ENCODE results near the gene NOB1.
A peak's percentile ranks its signal among the peaks of the same experiment; 100 is the strongest.

Gene NOB1

GRCh38 chr16:69712277-69712676 lies 42.4 kb downstream of the NOB1 start:
- DNase-seq (ENCODE audit: insufficient read length, low spot score) = no peak
- TF ChIP-seq POLR2A (IDR thresholded peaks at IDR 0.05; ENCODE audit: low read depth, low read length) = no peak
- TF ChIP-seq POU2F2 (IDR thresholded peaks at IDR 0.05; ENCODE audit: low read depth, low read length) = no peak
- no peak for TF ChIP-seq POLR2AphosphoS5 (IDR thresholded peaks at IDR 0.05; ENCODE audit: low read depth, low read length)
- no peak for TF ChIP-seq SPI1 (IDR thresholded peaks at IDR 0.05; ENCODE audit: low read depth, low read length)
- TF ChIP-seq TAF1 (IDR thresholded peaks at IDR 0.05; ENCODE audit: low read depth, low read length) = no peak
- TF ChIP-seq PAX5 (IDR thresholded peaks at IDR 0.05; ENCODE audit: insufficient read depth, low read length, severe bottlenecking) = no peak
- no peak for FAIRE-seq

DNA sequence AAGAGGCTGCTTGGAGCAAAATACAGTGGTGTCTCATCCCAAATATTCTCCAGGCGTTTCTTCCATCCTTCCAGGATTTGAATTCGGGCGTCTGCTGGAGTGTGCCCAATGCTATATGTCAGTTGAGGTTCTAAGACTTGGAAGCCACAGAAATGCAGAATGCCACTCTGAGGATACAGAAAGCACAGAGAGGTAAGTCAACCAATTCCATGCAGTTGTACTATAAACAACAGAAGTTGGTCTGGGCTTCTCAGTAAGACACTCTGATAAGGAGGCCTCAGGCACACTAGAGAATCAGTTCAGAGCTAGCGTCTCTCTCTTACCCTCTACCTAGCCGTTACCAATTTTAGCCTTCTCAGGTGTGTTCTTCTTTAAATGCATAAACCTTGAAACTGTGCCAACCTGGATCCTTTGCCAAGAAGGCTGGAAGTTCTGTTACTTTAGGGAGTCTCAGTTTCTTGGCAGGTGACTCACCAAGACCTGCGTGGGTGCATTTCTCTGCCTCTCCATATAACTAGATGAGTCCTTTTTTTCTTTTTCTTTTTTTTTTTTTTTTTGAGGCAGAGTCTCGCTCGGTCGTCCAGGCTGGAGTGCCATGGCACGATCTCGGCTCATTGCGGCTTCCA lies 43.5 kb downstream of the NOB1 start:
- DNase-seq (ENCODE audit: insufficient read length, low spot score) = no peak

DNA sequence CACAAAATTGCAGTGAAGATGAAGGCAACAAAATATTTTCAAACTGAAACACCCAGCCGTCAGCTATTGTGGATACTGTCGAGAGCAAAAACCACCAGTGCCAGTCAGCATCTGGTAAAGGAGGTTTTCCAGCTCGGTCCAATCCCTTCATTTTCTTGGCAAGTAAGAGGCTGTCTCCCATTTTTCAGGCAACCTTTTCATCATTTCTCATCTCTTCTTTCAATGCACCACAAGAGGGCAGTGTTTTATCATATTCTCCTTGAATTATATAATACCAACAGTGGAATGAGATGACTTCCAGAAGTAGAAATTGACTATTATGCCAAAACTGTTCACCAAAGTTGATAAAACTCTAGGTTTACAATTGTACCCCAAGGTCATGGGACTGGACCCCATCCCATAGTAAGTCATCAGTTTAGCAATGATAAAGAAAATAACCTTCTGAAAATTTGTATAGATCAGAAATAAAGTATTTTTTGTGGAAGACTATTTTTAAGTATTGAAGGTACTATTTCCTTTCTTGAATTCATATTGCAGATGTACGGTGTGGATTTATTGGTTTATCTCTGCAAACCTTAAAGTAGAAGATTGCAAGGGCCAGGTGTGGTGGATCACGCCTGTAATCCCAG lies 45.2 kb downstream of the NOB1 start:
- DNase-seq (ENCODE audit: insufficient read length, low spot score) (no peak), FAIRE-seq (peak; percentile 40)
- TF ChIP-seq TAF1 (IDR thresholded peaks at IDR 0.05; ENCODE audit: low read depth, low read length) (no peak), POU2F2 (IDR thresholded peaks at IDR 0.05; ENCODE audit: low read depth, low read length) (no peak), POLR2AphosphoS5 (IDR thresholded peaks at IDR 0.05; ENCODE audit: low read depth, low read length) (no peak), SPI1 (IDR thresholded peaks at IDR 0.05; ENCODE audit: low read depth, low read length) (no peak), POLR2A (IDR thresholded peaks at IDR 0.05; ENCODE audit: low read depth, low read length) (no peak), PAX5 (IDR thresholded peaks at IDR 0.05; ENCODE audit: insufficient read depth, low read length, severe bottlenecking) (no peak)

More for the DNA sequence above, 43.5 kb downstream of the NOB1 start:
- FAIRE-seq = no peak
- TF ChIP-seq POU2F2 (IDR thresholded peaks at IDR 0.05; ENCODE audit: low read depth, low read length) = no peak
- no peak for TF ChIP-seq POLR2A (IDR thresholded peaks at IDR 0.05; ENCODE audit: low read depth, low read length)
- TF ChIP-seq SPI1 (IDR thresholded peaks at IDR 0.05; ENCODE audit: low read depth, low read length) = no peak
- TF ChIP-seq TAF1 (IDR thresholded peaks at IDR 0.05; ENCODE audit: low read depth, low read length) = no peak
- TF ChIP-seq PAX5 (IDR thresholded peaks at IDR 0.05; ENCODE audit: insufficient read depth, low read length, severe bottlenecking) = no peak
- TF ChIP-seq POLR2AphosphoS5 (IDR thresholded peaks at IDR 0.05; ENCODE audit: low read depth, low read length) = no peak

GRCh38 chr16:69707920-69708683 lies 46.6 kb downstream of the NOB1 start:
- TF ChIP-seq POLR2A (IDR thresholded peaks at IDR 0.05; ENCODE audit: low read depth, low read length) = no peak
- TF ChIP-seq POU2F2 (IDR thresholded peaks at IDR 0.05; ENCODE audit: low read depth, low read length) = no peak
- TF ChIP-seq POLR2AphosphoS5 (IDR thresholded peaks at IDR 0.05; ENCODE audit: low read depth, low read length) = no peak
- TF ChIP-seq SPI1 (IDR thresholded peaks at IDR 0.05; ENCODE audit: low read depth, low read length) = no peak
- TF ChIP-seq TAF1 (IDR thresholded peaks at IDR 0.05; ENCODE audit: low read depth, low read length) = no peak
- TF ChIP-seq PAX5 (IDR thresholded peaks at IDR 0.05; ENCODE audit: insufficient read depth, low read length, severe bottlenecking) = no peak
- no peak for DNase-seq (ENCODE audit: insufficient read length, low spot score)
- FAIRE-seq = no peak

GRCh38 chr16:69706975-69707340 lies 47.8 kb downstream of the NOB1 start:
- TF ChIP-seq POLR2A (IDR thresholded peaks at IDR 0.05; ENCODE audit: low read depth, low read length) = no peak
- no peak for TF ChIP-seq PAX5 (IDR thresholded peaks at IDR 0.05; ENCODE audit: insufficient read depth, low read length, severe bottlenecking)
- no peak for TF ChIP-seq POU2F2 (IDR thresholded peaks at IDR 0.05; ENCODE audit: low read depth, low read length)
- TF ChIP-seq SPI1 (IDR thresholded peaks at IDR 0.05; ENCODE audit: low read depth, low read length) = no peak
- no peak for TF ChIP-seq POLR2AphosphoS5 (IDR thresholded peaks at IDR 0.05; ENCODE audit: low read depth, low read length)
- no peak for TF ChIP-seq TAF1 (IDR thresholded peaks at IDR 0.05; ENCODE audit: low read depth, low read length)
- FAIRE-seq (no peak), DNase-seq (ENCODE audit: insufficient read length, low spot score) (no peak)

GRCh38 chr16:69706256-69706974 lies 48.3 kb downstream of the NOB1 start:
- FAIRE-seq = no peak
- no peak for TF ChIP-seq PAX5 (IDR thresholded peaks at IDR 0.05; ENCODE audit: insufficient read depth, low read length, severe bottlenecking)
- TF ChIP-seq POLR2AphosphoS5 (IDR thresholded peaks at IDR 0.05; ENCODE audit: low read depth, low read length) = no peak
- no peak for DNase-seq (ENCODE audit: insufficient read length, low spot score)

- DNase-seq (ENCODE audit: insufficient read length, low spot score) (no peak), FAIRE-seq (no peak)
Observed at GRCh38 chr16:69703638-69704037, 51.1 kb downstream of the NOB1 start.

GRCh38 chr16:69701866-69702265 lies 52.9 kb downstream of the NOB1 start:
- no peak for TF ChIP-seq POLR2A (IDR thresholded peaks at IDR 0.05; ENCODE audit: low read depth, low read length)
- TF ChIP-seq POLR2AphosphoS5 (IDR thresholded peaks at IDR 0.05; ENCODE audit: low read depth, low read length) = no peak
- no peak for TF ChIP-seq POU2F2 (IDR thresholded peaks at IDR 0.05; ENCODE audit: low read depth, low read length)
- TF ChIP-seq PAX5 (IDR thresholded peaks at IDR 0.05; ENCODE audit: insufficient read depth, low read length, severe bottlenecking) = no peak
- TF ChIP-seq SPI1 (IDR thresholded peaks at IDR 0.05; ENCODE audit: low read depth, low read length) = no peak
- TF ChIP-seq TAF1 (IDR thresholded peaks at IDR 0.05; ENCODE audit: low read depth, low read length) = no peak
- FAIRE-seq (no peak), DNase-seq (ENCODE audit: insufficient read length, low spot score) (no peak)

More at GRCh38 chr16:69703638-69704037, 51.1 kb downstream of the NOB1 start:
- TF ChIP-seq TAF1 (IDR thresholded peaks at IDR 0.05; ENCODE audit: low read depth, low read length) (no peak), POU2F2 (IDR thresholded peaks at IDR 0.05; ENCODE audit: low read depth, low read length) (no peak), SPI1 (IDR thresholded peaks at IDR 0.05; ENCODE audit: low read depth, low read length) (no peak), POLR2AphosphoS5 (IDR thresholded peaks at IDR 0.05; ENCODE audit: low read depth, low read length) (no peak), POLR2A (IDR thresholded peaks at IDR 0.05; ENCODE audit: low read depth, low read length) (no peak), PAX5 (IDR thresholded peaks at IDR 0.05; ENCODE audit: insufficient read depth, low read length, severe bottlenecking) (no peak)

GRCh38 chr16:69701452-69701851 lies 53.3 kb downstream of the NOB1 start:
- DNase-seq (ENCODE audit: insufficient read length, low spot score) (no peak), FAIRE-seq (no peak)
- TF ChIP-seq POLR2AphosphoS5 (IDR thresholded peaks at IDR 0.05; ENCODE audit: low read depth, low read length) = no peak
- TF ChIP-seq TAF1 (IDR thresholded peaks at IDR 0.05; ENCODE audit: low read depth, low read length) = no peak
- TF ChIP-seq SPI1 (IDR thresholded peaks at IDR 0.05; ENCODE audit: low read depth, low read length) = no peak
- TF ChIP-seq POLR2A (IDR thresholded peaks at IDR 0.05; ENCODE audit: low read depth, low read length) = no peak
- no peak for TF ChIP-seq PAX5 (IDR thresholded peaks at IDR 0.05; ENCODE audit: insufficient read depth, low read length, severe bottlenecking)

Measured in GM12891 (cell line).